Measurements from ENCODE around the gene XXYLT1.

DNA sequence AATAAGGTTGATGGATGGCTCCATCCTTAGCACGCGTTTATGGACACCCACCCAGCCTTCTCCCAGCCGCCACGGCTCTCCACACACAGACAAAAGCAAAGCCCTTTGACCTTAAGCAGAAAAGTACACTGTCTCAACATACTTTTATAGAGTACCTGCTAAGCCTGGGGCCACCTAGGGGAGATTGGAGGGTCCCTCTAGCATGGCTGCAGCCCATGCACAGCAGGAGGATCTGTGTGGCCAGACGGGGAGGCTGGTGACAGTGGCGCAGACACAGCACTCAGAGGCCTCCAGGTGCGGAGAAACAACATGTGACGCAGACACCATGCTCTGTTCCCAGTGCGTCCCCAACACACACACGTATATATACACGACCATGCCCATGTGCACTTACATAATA lies 174.9 kb downstream of the XXYLT1 start:
- no peak for TF ChIP-seq CREB1 (IDR thresholded peaks at IDR 0.05; ENCODE audit: low read depth)
- TF ChIP-seq GABPA (IDR thresholded peaks at IDR 0.05; ENCODE audit: low read depth) = no peak
- TF ChIP-seq SIN3A (IDR thresholded peaks at IDR 0.05; ENCODE audit: low read depth, low read length) = no peak
